WTC11 (cell line): ENCODE data around the gene ZKSCAN7. TPM values are rescaled to one million over a fixed set of nuclear protein-coding genes. Genes with fewer than 3 reads are reported as not detected.

ENCODE experiments used
- ATAC-seq: fragments of 200-7000 bp; cut with Tn5 transposase; 2 replicates; pipeline ENCODE4 v1.10.0; 2021; ENCODE audit warnings: mild to moderate bottlenecking, moderate library complexity
- CTCF ChIA-PET: fragments of 300-600 bp; sonication (Branson Sonifier 250); formaldehyde crosslinking; loops from one replicate; lab custom pipeline; 2021; ENCODE audit warnings: antibody characterized with exemption; lab: Charles Lee
- POLR2A ChIA-PET: fragments of 350-600 bp; sonication (Branson Sonifier 250); formaldehyde crosslinking; loops from one replicate; lab custom pipeline; 2021; ENCODE audit warnings: antibody characterized with exemption; lab: Charles Lee
- DNase-seq: peaks from one replicate; pipeline ENCODE4 v3.0.0; 2021; ENCODE audit warnings: low spot score
- H3K27ac Mint-ChIP-seq: 2 replicates; pipeline ENCODE4 v1.8.0; 2021; ENCODE audit warnings: mixed read lengths
- H3K27me3 Mint-ChIP-seq: 2 replicates; pipeline ENCODE4 v1.8.0; 2021; ENCODE audit warnings: low read depth, mild to moderate bottlenecking, moderate library complexity, mixed read lengths
- H3K36me3 Mint-ChIP-seq: 2 replicates; pipeline ENCODE4 v1.8.0; 2021; ENCODE audit warnings: mixed read lengths
- H3K4me1 Mint-ChIP-seq: 2 replicates; pipeline ENCODE4 v1.8.0; 2022; ENCODE audit warnings: mixed read lengths
- H3K4me3 Mint-ChIP-seq: 2 replicates; pipeline ENCODE4 v1.8.0; 2021; ENCODE audit warnings: mild to moderate bottlenecking, moderate library complexity, mixed read lengths
- H3K9me3 Mint-ChIP-seq: 2 replicates; pipeline ENCODE4 v1.8.0; 2021; ENCODE audit warnings: mixed read lengths
- ATF1 ChIP-seq: sonication (generic); formaldehyde crosslinking; IDR thresholded peaks from 2 replicates; pipeline ENCODE4 v1.8.1; 2023; ENCODE audit warnings: mild to moderate bottlenecking, moderate library complexity, missing genetic modification reagents
- CTCF ChIP-seq: fragments of 200-600 bp; IDR thresholded peaks from 2 replicates; pipeline ENCODE4 v1.8.0; 2022; ENCODE audit warnings: antibody characterized with exemption
- ESRRA ChIP-seq: sonication (generic); formaldehyde crosslinking; IDR thresholded peaks from 2 replicates; pipeline ENCODE4 v1.8.1; 2022; ENCODE audit warnings: mild to moderate bottlenecking, missing genetic modification reagents, borderline replicate concordance
- FOXP1 ChIP-seq: sonication (generic); formaldehyde crosslinking; IDR thresholded peaks from 2 replicates; pipeline ENCODE4 v1.8.0; 2022; ENCODE audit warnings: missing genetic modification reagents, mild to moderate bottlenecking, moderate library complexity, borderline replicate concordance
- GABPB1 ChIP-seq: sonication (generic); formaldehyde crosslinking; IDR thresholded peaks from 2 replicates; pipeline ENCODE4 v1.8.1; 2023; ENCODE audit warnings: mild to moderate bottlenecking, missing genetic modification reagents
- HMGA2 ChIP-seq: fragments of 250-450 bp; sonication (Bioruptor Pico); IDR thresholded peaks from 2 replicates; pipeline ENCODE4 v1.4.0; 2021; ENCODE audit warnings: mild to moderate bottlenecking, moderate library complexity
- HMGXB4 ChIP-seq: sonication (generic); formaldehyde crosslinking; IDR thresholded peaks from 2 replicates; pipeline ENCODE4 v1.8.1; 2023; ENCODE audit warnings: mild to moderate bottlenecking, moderate library complexity, missing genetic modification reagents
- JUN ChIP-seq: sonication (generic); formaldehyde crosslinking; IDR thresholded peaks from 2 replicates; pipeline ENCODE4 v1.8.0; 2023; ENCODE audit warnings: mild to moderate bottlenecking, missing genetic modification reagents
- MLX ChIP-seq: sonication (generic); formaldehyde crosslinking; IDR thresholded peaks from 2 replicates; pipeline ENCODE4 v1.8.1; 2023; ENCODE audit warnings: mild to moderate bottlenecking, missing genetic modification reagents, moderate library complexity
- NFE2L1 ChIP-seq: sonication (generic); formaldehyde crosslinking; IDR thresholded peaks from 2 replicates; pipeline ENCODE4 v1.8.1; 2023; ENCODE audit warnings: missing genetic modification reagents
- RELA ChIP-seq: sonication (generic); formaldehyde crosslinking; IDR thresholded peaks from 2 replicates; pipeline ENCODE4 v1.8.1; 2022; ENCODE audit warnings: missing genetic modification reagents, mild to moderate bottlenecking, borderline replicate concordance
- TCF7 ChIP-seq: sonication (generic); formaldehyde crosslinking; IDR thresholded peaks from 2 replicates; pipeline ENCODE4 v1.8.0; 2022; ENCODE audit warnings: mild to moderate bottlenecking, low read depth, missing genetic modification reagents, moderate library complexity
- TP53 ChIP-seq: sonication (generic); formaldehyde crosslinking; IDR thresholded peaks from 2 replicates; pipeline ENCODE4 v1.8.1; 2023; ENCODE audit warnings: mild to moderate bottlenecking, missing genetic modification reagents
- ZMAT4 ChIP-seq: fragments of 250-450 bp; sonication (Bioruptor Pico); IDR thresholded peaks from 2 replicates; pipeline ENCODE4 v1.9.0; 2021; ENCODE audit warnings: mild to moderate bottlenecking
- ZNF121 ChIP-seq: sonication (generic); formaldehyde crosslinking; IDR thresholded peaks from 2 replicates; pipeline ENCODE4 v1.8.0; 2023; ENCODE audit warnings: missing genetic modification reagents
- ZNF219 ChIP-seq: sonication (generic); formaldehyde crosslinking; IDR thresholded peaks from 2 replicates; pipeline ENCODE4 v1.8.0; 2023; ENCODE audit warnings: missing genetic modification reagents, mild to moderate bottlenecking, borderline replicate concordance
- ZNF317 ChIP-seq: sonication (generic); formaldehyde crosslinking; IDR thresholded peaks from 2 replicates; pipeline ENCODE4 v1.8.1; 2023; ENCODE audit warnings: low read depth, mild to moderate bottlenecking, moderate library complexity, missing genetic modification reagents, borderline replicate concordance
- ZNF512 ChIP-seq: sonication (generic); formaldehyde crosslinking; IDR thresholded peaks from 2 replicates; pipeline ENCODE4 v1.8.1; 2022; ENCODE audit warnings: missing genetic modification reagents, borderline replicate concordance
- ZNF532 ChIP-seq: fragments of 250-450 bp; sonication (Bioruptor Pico); IDR thresholded peaks from 2 replicates; pipeline ENCODE4 v1.9.0; 2021; ENCODE audit warnings: mild to moderate bottlenecking, borderline replicate concordance
- ZNF671 ChIP-seq: fragments of 250-450 bp; sonication (Bioruptor Pico); IDR thresholded peaks from 2 replicates; pipeline ENCODE4 v1.8.0; 2021; ENCODE audit warnings: mild to moderate bottlenecking
- total RNA-seq: library from RNA; stranded (reverse); gene quantifications from 3 replicates; pipeline ENCODE4 v1.2.3, GENCODE V29; 2021
- TF ChIP-seq, protein P1 (sequence below): fragments of 250-450 bp; sonication (Bioruptor Pico); IDR thresholded peaks from 2 replicates; pipeline ENCODE4 v1.9.0; 2021; ENCODE audit warnings: moderate library complexity, mild to moderate bottlenecking, inconsistent platforms, borderline replicate concordance
- TF ChIP-seq, protein P2 (sequence below): sonication (generic); formaldehyde crosslinking; IDR thresholded peaks from 2 replicates; pipeline ENCODE4 v1.8.0; 2023; ENCODE audit warnings: missing genetic modification reagents
- TF ChIP-seq, protein P3 (sequence below): fragments of 250-450 bp; sonication (Bioruptor Pico); conservative IDR thresholded peaks from 2 replicates; pipeline ENCODE4 v1.9.0; 2021; ENCODE audit warnings: mild to moderate bottlenecking

The ZKSCAN7 gene
- total RNA-seq, 1 experiment from 2014 or later: 9.4 TPM

DNA sequence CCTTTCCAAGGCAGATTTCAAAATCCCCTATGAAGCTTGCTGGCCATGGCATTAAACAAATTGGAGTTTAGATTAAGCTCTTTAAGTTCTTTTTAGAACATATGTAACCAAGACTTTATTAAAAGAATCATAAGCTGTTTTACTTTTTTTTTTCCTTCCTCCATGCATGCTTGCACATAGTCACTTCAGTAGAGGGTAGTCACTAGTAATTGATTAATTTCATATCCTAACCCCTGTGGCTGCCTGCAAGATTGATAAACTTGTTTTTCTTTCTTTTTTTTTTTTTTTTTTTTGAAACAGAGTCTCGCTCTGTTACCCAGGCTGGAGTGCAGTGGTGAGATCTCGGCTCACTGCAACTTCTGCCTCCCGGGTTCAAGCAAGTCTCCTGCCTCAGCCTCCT lies 33.3 kb upstream of the ZKSCAN7 start (continued):
- no peak for TF ChIP-seq TP53 (CRISPR knock-in tag)
- no peak for TF ChIP-seq RELA (CRISPR knock-in tag)
- TF ChIP-seq ZNF512 (CRISPR knock-in tag): no peak
- no peak for TF ChIP-seq NFE2L1 (CRISPR knock-in tag)
- TF ChIP-seq ZNF317 (CRISPR knock-in tag): no peak
- TF ChIP-seq ESRRA (CRISPR knock-in tag): no peak
- TF ChIP-seq GABPB1: no peak
- no peak for TF ChIP-seq ATF1 (CRISPR knock-in tag)
- TF ChIP-seq, protein P1, sequence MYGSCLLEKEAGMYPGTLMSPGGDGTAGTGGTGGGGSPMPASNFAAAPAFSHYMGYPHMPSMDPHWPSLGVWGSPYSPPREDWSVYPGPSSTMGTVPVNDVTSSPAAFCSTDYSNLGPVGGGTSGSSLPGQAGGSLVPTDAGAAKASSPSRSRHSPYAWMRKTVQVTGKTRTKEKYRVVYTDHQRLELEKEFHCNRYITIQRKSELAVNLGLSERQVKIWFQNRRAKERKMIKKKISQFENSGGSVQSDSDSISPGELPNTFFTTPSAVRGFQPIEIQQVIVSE (CRISPR knock-in tag): no peak
- no peak for TF ChIP-seq HMGXB4 (CRISPR knock-in tag)

GRCh38 chr3:44522494-44522933 lies 32.5 kb upstream of the ZKSCAN7 start:
- H3K4me3 Mint-ChIP-seq: no peak overlapping the region
- H3K4me1 Mint-ChIP-seq: peaks cover 7% of the 10 kb centered on the region
- H3K27me3 Mint-ChIP-seq: peaks cover 18% of the 10 kb centered on the region
- ATAC-seq: no peak
- no peak for DNase-seq
- H3K27ac Mint-ChIP-seq: no peak overlapping the region
- no peaks in the 10 kb centered on the region for H3K9me3 Mint-ChIP-seq
- H3K36me3 Mint-ChIP-seq: no peaks in the 10 kb centered on the region
- POLR2A ChIA-PET: no interaction called here
- CTCF ChIA-PET: no interaction called here
- TF ChIP-seq, protein P2, sequence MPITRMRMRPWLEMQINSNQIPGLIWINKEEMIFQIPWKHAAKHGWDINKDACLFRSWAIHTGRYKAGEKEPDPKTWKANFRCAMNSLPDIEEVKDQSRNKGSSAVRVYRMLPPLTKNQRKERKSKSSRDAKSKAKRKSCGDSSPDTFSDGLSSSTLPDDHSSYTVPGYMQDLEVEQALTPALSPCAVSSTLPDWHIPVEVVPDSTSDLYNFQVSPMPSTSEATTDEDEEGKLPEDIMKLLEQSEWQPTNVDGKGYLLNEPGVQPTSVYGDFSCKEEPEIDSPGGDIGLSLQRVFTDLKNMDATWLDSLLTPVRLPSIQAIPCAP (CRISPR knock-in tag): no peak
- TF ChIP-seq ZNF532 (no peak), FOXP1 (CRISPR knock-in tag) (no peak), HMGA2 (CRISPR knock-in tag) (no peak), CTCF (no peak), MLX (no peak), ZMAT4 (CRISPR knock-in tag) (no peak), ZNF219 (CRISPR knock-in tag) (no peak), ZNF121 (CRISPR knock-in tag) (no peak), ZNF671 (CRISPR knock-in tag) (no peak), TCF7 (CRISPR knock-in tag) (no peak), JUN (CRISPR knock-in tag) (no peak)
- TF ChIP-seq, protein P3, sequence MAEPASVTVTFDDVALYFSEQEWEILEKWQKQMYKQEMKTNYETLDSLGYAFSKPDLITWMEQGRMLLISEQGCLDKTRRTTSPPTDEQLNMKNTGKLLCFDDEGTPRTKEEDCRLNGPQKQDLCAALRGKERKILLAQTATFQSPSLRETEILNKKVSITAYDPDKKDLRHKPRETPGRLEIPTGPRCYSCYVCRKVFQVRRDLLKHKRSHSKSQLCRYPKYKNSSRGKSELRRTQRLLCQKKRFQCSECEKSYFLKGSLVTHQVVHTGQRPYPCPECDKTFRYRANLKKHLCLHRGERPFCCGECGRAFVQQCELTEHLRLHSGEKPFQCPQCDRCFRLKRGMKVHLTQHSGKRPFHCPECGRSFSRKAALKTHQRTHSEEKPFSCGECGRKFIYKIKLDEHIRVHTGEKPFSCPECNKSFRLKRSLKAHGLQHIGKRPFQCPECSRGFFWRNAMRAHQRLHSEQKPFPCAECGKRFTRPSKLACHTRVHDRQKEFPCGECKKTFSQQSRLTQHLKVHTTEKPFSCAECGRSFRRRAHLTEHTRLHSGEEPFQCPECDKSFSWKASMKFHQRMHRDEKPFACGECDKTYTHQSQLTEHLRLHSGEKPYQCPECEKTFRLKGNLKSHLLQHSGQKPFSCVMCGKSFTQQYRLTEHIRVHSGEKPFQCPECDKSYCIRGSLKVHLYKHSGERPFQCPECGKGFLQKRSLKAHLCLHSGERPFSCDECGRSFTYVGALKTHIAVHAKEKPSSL (CRISPR knock-in tag): no peak
